GM12891 (cell line): ENCODE data around the gene MTMR3.

Experiments used
- POLR2A ChIP-seq: IDR thresholded peaks from 2 replicates; pipeline ENCODE4 v1.6.1; 2011; ENCODE audit warnings: low read depth, low read length, control low read depth
- POLR2AphosphoS5 ChIP-seq: IDR thresholded peaks from 2 replicates; pipeline ENCODE4 v1.6.1; 2011; ENCODE audit warnings: low read depth, low read length, control low read depth
- SPI1 ChIP-seq: IDR thresholded peaks from 2 replicates; pipeline ENCODE4 v1.6.1; 2011; ENCODE audit warnings: low read depth, low read length, control low read depth
- TAF1 ChIP-seq: IDR thresholded peaks from 2 replicates; pipeline ENCODE4 v1.6.1; 2011; ENCODE audit warnings: low read depth, low read length, control low read depth

GRCh38 chr22:30044881-30045493, 162.0 kb downstream of the MTMR3 start:
- TF ChIP-seq POLR2AphosphoS5 = no peak
- no peak for TF ChIP-seq POLR2A
- no peak for TF ChIP-seq SPI1
- no peak for TF ChIP-seq TAF1
